ENCODE data around the gene CERT1.

DNA sequence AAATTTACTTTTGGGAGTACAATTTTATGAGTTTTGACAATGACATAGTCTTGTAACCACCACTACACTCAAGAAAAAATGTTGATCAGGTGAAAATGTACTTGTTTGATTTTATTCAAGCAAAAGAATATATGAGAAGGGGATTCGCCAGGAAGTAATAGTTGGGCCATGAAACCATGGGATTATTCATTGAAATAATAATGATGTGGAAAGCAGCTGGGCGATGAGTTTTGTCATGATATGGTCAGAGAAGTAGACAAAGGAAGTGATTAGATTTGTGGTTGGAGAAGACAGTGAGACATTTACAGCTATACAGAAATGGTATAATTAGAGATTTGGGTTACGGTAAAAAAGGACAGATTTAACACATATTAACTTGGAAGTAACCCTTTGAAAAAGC lies 163.2 kb downstream of the CERT1 start:
- TF ChIP-seq CTCF (conservative IDR thresholded peaks at IDR 0.05; ENCODE audit: low read length) (no peak), EZH2phosphoT487 (IDR thresholded peaks at IDR 0.05; ENCODE audit: borderline replicate concordance, low read depth, low read length) (no peak)

Data from OCI-LY7 (cell line).